Activated CD4-positive, alpha-beta T cell treated with anti-CD3 and anti-CD28 coated beads for 1 hour (primary cell): ENCODE results near the gene SNX27.
"Not testable (repeated sequence)": the region's sequence is repeated elsewhere in the genome, so short reads cannot be mapped to it uniquely, and the experiment has no call there.

ENCODE experiments used
- DNase-seq: peaks from one replicate; pipeline ENCODE4 v3.0.0-alpha.2; 2020

The SNX27 gene

GRCh38 chr1:151604291-151604690, 7.6 kb upstream of the SNX27 start:
- DNase-seq = no peak

- DNase-seq = no peak
Observed at GRCh38 chr1:151606384-151606783, 5.5 kb upstream of the SNX27 start.

GRCh38 chr1:151606857-151607256, 5.0 kb upstream of the SNX27 start:
- DNase-seq = no peak

DNA sequence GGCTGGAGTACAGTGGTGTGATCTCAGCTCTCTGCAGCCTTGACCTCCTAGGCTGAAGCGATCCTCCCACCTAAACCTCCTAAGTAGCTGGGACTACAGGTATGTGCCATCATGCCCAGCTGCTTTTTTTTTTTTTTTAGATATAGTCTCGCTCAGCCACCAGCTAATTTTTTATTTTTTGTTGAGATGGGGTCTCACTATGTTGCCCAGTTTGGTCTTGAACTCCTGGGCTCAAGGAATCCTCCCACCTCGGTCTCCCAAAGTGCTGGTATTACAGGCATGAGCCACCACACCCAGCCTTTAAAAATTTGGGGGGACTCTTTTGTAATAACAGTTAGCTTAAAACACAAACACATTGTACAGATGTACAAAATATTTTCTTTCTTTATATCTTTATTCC, 1.7 kb upstream of the SNX27 start:
- no peak for DNase-seq

DNA sequence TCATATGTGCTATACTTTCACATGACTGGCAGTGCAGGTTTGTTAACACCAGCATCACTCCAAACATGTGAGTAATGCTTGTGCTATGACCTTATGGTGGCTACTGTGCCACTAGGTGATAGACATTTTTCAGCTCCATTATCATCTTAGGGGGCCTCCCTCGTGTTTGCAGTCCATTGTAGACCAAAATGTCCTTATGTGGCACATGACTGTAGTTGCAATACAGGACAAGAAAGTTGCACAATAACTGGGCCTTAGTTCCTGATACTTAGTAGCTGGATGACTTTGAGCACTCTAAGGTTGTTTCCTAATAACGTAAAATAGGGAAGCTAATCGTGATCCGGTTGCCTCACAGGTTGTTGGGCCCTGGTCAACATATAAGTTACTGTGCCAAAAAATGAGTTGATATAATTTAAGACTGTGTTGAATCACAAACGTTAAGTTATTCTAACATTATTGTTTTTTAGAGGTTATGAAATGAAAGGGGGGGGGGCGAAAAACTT, 511 bp upstream of the SNX27 start:
- no peak for DNase-seq

DNA sequence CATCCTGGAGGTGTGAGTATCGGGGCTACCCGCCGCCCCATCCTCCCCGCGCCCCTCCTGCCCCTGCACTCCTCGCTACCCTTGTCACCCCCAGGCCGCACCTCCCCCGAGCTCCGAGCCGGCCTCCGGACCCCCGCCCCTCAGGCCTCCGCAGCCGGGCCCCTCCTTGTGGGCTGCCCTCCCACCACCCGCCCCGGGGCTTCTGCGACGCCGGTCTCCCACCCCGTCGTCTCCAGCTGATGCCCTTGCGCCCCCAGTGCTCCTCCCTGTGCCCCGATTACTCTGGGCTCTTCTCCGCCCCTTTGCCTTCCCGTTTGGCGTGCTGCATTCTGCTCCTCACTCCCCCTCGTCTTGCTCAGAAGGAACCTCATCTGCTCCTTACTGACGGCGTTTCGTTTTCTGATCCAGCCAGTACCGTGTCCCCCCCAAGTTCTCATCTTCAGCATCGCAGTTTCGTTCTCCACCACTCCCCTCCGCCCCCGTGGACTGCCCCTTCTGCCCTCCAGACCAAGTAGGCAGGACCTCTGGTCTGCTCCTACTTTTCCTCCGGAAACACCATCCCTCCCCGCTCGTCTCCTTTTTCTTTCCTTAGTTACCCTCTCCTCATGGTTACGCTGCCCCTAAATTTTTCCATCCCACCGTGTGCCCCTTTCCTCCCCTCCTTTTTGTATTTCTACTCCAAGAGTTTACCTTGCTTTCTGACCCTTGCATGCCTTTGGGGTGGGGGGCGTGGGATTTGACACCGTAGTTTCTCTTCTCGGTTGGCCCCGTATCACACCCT, 841 bp downstream of the SNX27 start:
- DNase-seq = peak; percentile 9

- DNase-seq = no peak
Observed at GRCh38 chr1:151613282-151613780, 1.5 kb downstream of the SNX27 start.

GRCh38 chr1:151615711-151616504, 4.1 kb downstream of the SNX27 start:
- DNase-seq = no peak

- DNase-seq = no peak
Observed at GRCh38 chr1:151616505-151616849, 4.6 kb downstream of the SNX27 start.

- DNase-seq = no peak
Observed at GRCh38 chr1:151618003-151618402, 6.2 kb downstream of the SNX27 start.

GRCh38 chr1:151618470-151618869, 6.6 kb downstream of the SNX27 start:
- DNase-seq = no peak

DNA sequence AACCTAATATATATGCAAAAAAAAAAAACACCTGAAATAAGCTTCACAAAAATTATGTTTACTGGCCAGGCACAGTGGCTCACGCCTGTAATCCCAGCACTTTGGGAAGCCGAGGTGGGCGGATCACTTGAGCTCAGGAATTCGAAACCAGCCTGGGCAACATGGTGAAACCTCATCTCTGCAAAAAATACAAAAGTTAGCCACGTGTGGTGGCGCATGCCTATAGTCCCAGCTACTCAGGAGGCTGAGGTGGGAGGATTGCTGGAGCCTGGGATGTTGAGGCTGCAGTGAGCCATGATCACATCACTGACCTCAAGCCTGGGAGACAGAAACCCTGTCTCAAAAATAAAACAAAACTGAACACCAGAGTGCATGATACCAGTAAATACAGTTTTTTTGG, 7.1 kb downstream of the SNX27 start:
- not testable (repeated sequence) for DNase-seq

- no peak for DNase-seq
Observed at GRCh38 chr1:151619489-151620093, 7.7 kb downstream of the SNX27 start.

DNA sequence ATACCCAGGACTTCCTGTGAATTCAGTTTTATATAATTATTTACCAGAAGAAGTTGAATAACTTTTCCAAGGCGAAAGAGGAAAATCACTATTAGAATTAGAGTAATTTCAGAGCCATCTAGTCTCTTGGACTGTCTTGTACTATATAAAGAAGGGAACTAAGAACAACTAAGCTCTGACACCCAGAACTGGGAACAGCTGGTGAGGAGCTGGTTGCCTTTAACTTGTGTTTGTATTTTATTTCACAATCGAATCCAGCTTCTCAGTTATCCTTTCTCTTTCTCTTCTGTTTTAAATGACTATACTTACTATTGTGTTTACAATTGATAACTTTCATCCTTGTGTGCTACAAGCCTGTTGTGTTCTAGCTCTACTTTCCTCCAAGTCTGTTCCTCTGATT, 8.4 kb downstream of the SNX27 start:
- DNase-seq = no peak

DNA sequence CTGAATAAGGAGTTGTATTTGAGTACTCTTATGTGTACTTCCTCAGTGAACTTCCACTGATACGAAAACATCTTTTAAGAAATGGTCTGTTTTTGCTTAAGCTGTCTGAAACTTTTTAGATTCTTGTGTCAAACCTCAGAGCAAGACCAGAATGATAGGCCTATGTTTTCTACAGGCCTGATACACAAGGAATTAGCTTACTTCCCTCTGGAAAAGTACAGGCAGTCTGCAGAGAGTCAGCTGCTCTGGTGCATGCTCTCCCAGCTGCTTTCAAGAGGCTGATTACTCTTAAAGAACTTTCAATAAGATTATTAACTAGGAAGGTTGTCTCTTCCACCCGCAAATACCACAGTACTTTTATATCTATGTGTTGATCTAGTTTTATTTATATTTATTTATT, 9.5 kb downstream of the SNX27 start:
- no peak for DNase-seq

- no peak for DNase-seq
Observed at GRCh38 chr1:151624783-151625182, 12.9 kb downstream of the SNX27 start.

DNA sequence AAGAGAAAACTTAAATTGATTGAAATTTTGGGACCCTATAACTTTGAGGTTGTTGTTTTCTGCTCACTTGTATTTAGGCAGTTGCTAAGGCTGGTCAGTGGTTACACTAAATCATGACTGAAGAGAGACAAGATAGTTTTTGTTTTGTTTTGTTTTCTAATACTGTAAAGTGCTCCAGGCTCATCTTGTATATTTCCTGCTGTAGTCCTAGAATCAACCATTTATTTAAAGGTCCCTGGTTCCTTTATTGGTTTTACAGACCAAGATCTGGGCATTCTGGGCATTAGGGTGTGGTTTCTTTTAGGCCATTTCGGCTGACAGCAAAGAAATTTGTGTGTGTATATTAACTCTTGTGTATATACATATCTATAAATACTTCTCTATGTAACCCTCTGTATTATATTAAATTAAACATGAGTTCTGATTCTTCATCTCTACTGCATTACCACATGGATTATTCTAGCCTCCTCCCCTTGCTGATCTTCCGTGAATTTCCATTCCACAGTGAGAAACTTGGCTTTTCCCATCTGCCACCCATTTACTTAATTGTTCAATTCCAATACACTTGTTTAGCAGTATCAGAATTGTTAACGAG, 15.0 kb downstream of the SNX27 start:
- no peak for DNase-seq

- DNase-seq = no peak
Observed at GRCh38 chr1:151629278-151629677, 17.4 kb downstream of the SNX27 start.

DNA sequence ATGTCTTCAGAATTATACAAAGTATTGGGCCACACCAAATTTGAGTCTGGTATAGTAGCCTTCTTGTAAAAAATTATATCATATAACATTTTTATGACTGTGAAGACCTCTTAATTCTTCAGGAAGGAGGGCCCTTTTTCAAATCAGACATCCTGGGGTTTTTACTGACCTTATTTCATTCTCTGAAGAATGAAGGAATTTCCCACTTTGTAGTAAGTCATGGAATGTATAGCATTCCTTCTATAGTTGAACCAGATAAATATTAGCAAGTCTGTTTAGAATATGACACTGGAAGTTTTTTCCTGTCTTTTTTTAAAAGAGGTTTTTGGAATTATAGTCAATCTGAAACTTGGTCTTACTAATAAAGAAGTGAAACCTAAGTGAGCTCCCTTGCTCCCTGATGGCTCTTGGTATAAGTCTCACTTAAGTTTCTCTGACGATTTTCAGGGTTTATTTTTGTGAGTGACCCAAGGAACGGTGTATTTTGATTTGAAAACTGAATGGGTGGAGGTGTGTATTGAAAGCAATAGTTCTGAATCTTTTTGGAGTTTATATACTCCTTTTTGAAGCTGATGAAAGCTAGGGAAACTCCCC, 23.7 kb downstream of the SNX27 start:
- no peak for DNase-seq

- DNase-seq = no peak
Observed at GRCh38 chr1:151638074-151638775, 26.4 kb downstream of the SNX27 start.

DNA sequence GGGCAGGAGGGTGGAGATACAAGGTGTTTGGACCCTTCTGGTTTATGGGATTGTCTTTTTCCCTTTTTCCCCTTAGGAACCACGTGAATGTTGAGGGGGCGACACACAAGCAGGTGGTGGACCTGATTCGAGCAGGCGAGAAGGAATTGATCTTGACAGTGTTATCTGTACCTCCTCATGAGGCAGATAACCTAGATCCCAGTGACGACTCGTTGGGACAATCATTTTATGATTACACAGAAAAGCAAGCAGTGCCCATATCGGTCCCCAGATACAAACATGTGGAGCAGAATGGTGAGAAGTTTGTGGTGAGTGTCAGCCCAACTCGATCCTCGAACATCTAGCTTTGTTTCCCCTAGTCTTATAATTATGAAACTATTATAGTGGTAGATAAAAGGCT, 27.0 kb downstream of the SNX27 start:
- DNase-seq = no peak

GRCh38 chr1:151639466-151639865, 27.6 kb downstream of the SNX27 start:
- DNase-seq = no peak
